Activated CD4-positive, CD25-positive, alpha-beta regulatory T cell treated with anti-CD3 and anti-CD28 coated beads, Interleukin-2, amount 50 U/mL, for 24 hours (primary cell): Measurements from ENCODE around the gene RNPS1.

Experiments used
- ATAC-seq, 2 donors: fragments of 150-1000 bp; cut with Tn5 transposase; one replicate each; pipeline ENCODE4 v1.10.0; 2021; ENCODE audit warnings: mild to moderate bottlenecking in 1 of 2, moderate library complexity in 1 of 2

Gene RNPS1

GRCh38 chr16:2234813-2235170 lies 33.1 kb downstream of the RNPS1 start:
- ATAC-seq: no peak

GRCh38 chr16:2233872-2234812 lies 33.8 kb downstream of the RNPS1 start:
- no peak for ATAC-seq

GRCh38 chr16:2233046-2233775 lies 34.7 kb downstream of the RNPS1 start:
- ATAC-seq: no peak

- ATAC-seq: no peak
Observed at GRCh38 chr16:2232094-2232990, 35.6 kb downstream of the RNPS1 start.

GRCh38 chr16:2231016-2231931 lies 36.7 kb downstream of the RNPS1 start:
- no peak for ATAC-seq

- ATAC-seq: no peak
Observed at GRCh38 chr16:2230376-2230775, 37.5 kb downstream of the RNPS1 start.

GRCh38 chr16:2229632-2230250 lies 38.2 kb downstream of the RNPS1 start:
- no peak for ATAC-seq

GRCh38 chr16:2229091-2229490 lies 38.8 kb downstream of the RNPS1 start:
- ATAC-seq: no peak

- ATAC-seq: no peak
Observed at GRCh38 chr16:2228161-2228824, 39.6 kb downstream of the RNPS1 start.

GRCh38 chr16:2226918-2227317 lies 41.0 kb downstream of the RNPS1 start:
- ATAC-seq: no peak

- ATAC-seq: no peak
Observed at GRCh38 chr16:2226245-2226793, 41.6 kb downstream of the RNPS1 start.

GRCh38 chr16:2223942-2224486 lies 43.9 kb downstream of the RNPS1 start:
- peak; percentile 8 to 21 for ATAC-seq

- ATAC-seq: peak; percentile 98
Observed at GRCh38 chr16:2223221-2223941, 44.5 kb downstream of the RNPS1 start, which contains the start of gene E4F1. Gene E4F1, plus strand, starts transcription at chr16:2223591. Its CDS starts 23 bp downstream, at chr16:2223614.

GRCh38 chr16:2216330-2216729 lies 51.6 kb downstream of the RNPS1 start:
- ATAC-seq: no peak

GRCh38 chr16:2214719-2214968 lies 53.3 kb downstream of the RNPS1 start, which contains the start of gene PGP:
Gene PGP, minus strand, starts transcription at chr16:2214840. Its CDS starts 63 bp downstream, at chr16:2214777.
- peak in 1 of 2 donors; percentile 93 for ATAC-seq

GRCh38 chr16:2213817-2214718 lies 53.9 kb downstream of the RNPS1 start:
- peak in 1 of 2 donors; percentile 1 for ATAC-seq

- no peak for ATAC-seq
Observed at GRCh38 chr16:2212362-2213324, 55.3 kb downstream of the RNPS1 start.
